K562 (cell line): ENCODE measurements around the gene RTN4. TPM values are rescaled to one million over a fixed set of nuclear protein-coding genes. Genes with fewer than 3 reads are reported as not detected.
A peak's percentile ranks its signal among the peaks of the same experiment; 100 is the strongest.

Source experiments
- BACH1 ChIP-seq: fragments of 200-800 bp; sonication (Bioruptor generic); IDR thresholded peaks from 2 replicates; pipeline ENCODE4 v1.6.1; 2016; ENCODE audit warnings: missing genetic modification characterization, missing compliant biosample characterization
- BCOR ChIP-seq: fragments of 450-650 bp; IDR thresholded peaks from 2 replicates; pipeline ENCODE4 v1.6.1; 2016
- CCNT2 ChIP-seq: IDR thresholded peaks from 2 replicates; pipeline ENCODE4 v1.6.1; 2011; ENCODE audit warnings: borderline replicate concordance, low read depth, mild to moderate bottlenecking, moderate library complexity, mixed read lengths, low read length; ENCODE audit not compliant: insufficient read length; ENCODE audit errors: extremely low read depth
- CREB1 ChIP-seq, 2 experiments: sonication (generic) in 1 of 2; formaldehyde crosslinking in 1 of 2; IDR thresholded peaks; 2 replicates each; pipeline versions ENCODE4 v1.6.1 to v1.8.0; 2012 to 2022; ENCODE audit warnings: inconsistent platforms in 1 of 2, mild to moderate bottlenecking in 1 of 2, missing genetic modification reagents in 1 of 2, moderate library complexity in 1 of 2
- HMG20B ChIP-seq: fragments of 250-450 bp; sonication (Bioruptor Pico); IDR thresholded peaks from 2 replicates; pipeline ENCODE4 v1.5.0; 2021; ENCODE audit warnings: mild to moderate bottlenecking
- L3MBTL2 ChIP-seq: fragments of 450-650 bp; IDR thresholded peaks from 2 replicates; pipeline ENCODE4 v1.6.1; 2016; ENCODE audit warnings: mild to moderate bottlenecking, moderate library complexity
- LARP7 ChIP-seq: fragments of 450-650 bp; IDR thresholded peaks from 2 replicates; pipeline ENCODE4 v1.6.1; 2016
- NFIC ChIP-seq: fragments of 450-650 bp; IDR thresholded peaks from 2 replicates; pipeline ENCODE4 v1.6.1; 2017; ENCODE audit warnings: mild to moderate bottlenecking, inconsistent platforms
- SIN3B ChIP-seq: fragments of 450-650 bp; IDR thresholded peaks from 2 replicates; pipeline ENCODE4 v1.6.1; 2017; ENCODE audit warnings: low read depth, mild to moderate bottlenecking, moderate library complexity
- SRSF3 ChIP-seq: fragments of 200-400 bp; formaldehyde crosslinking; IDR thresholded peaks from 2 replicates; pipeline ENCODE4 v1.6.1; 2016; ENCODE audit warnings: mild to moderate bottlenecking, low read length, moderate library complexity; ENCODE audit not compliant: insufficient read depth
- ZNF184 ChIP-seq: sonication (generic); formaldehyde crosslinking; IDR thresholded peaks from 2 replicates; pipeline ENCODE4 v1.5.0; 2020; ENCODE audit warnings: missing genetic modification reagents
- ZNF23 ChIP-seq: fragments of 250-450 bp; sonication (Bioruptor Pico); IDR thresholded peaks from 2 replicates; pipeline ENCODE4 v1.4.0; 2020; ENCODE audit warnings: mild to moderate bottlenecking
- polyA plus RNA-seq, 8 experiments: library from polyadenylated mRNA; depleted of rRNA in 4 of 8; stranded (reverse) in 5 of 8; unstranded in 3 of 8; fragments of >200 nt; fragmentation: Nextera tagmentation in 2 of 8; fragmentation: Illumina TruSeq in 1 of 8; extraction: Ambion mirVana in 2 of 8; extraction: Trizol in 1 of 8; gene quantifications; 2 replicates each; pipeline versions ENCODE4 v1.2.1 to v1.2.3, GENCODE V29; 2011 to 2014; ENCODE audit warnings: inconsistent platforms in 1 of 8, missing spikeins in 1 of 8
- total RNA-seq, 7 experiments: library from RNA; depleted of rRNA in 6 of 7; stranded (reverse); fragments of >200 nt in 6 of 7; fragmentation: Illumina TruSeq in 2 of 7; extraction: Trizol in 2 of 7; gene quantifications; 2 replicates each; pipeline versions ENCODE4 v1.2.1 to v1.2.3, GENCODE V29; 2011 to 2021; ENCODE audit warnings: low replicate concordance in 1 of 7
- TF ChIP-seq, protein P1 (sequence below): sonication (generic); formaldehyde crosslinking; IDR thresholded peaks from 2 replicates; pipeline ENCODE4 v1.8.0; 2023; ENCODE audit warnings: missing genetic modification reagents, mild to moderate bottlenecking, borderline replicate concordance
- TF ChIP-seq, protein P2 (sequence below), 2 experiments: fragments of 200-800 bp in 1 of 2; sonication (Bioruptor generic) in 1 of 2; sonication (generic) in 1 of 2; formaldehyde crosslinking in 1 of 2; IDR thresholded peaks in 1 of 2; conservative IDR thresholded peaks in 1 of 2; 2 replicates each; pipeline versions ENCODE4 v1.5.0 to v1.6.1; 2016 to 2020; ENCODE audit warnings: missing compliant biosample characterization in 1 of 2, missing genetic modification characterization in 1 of 2, missing genetic modification reagents in 1 of 2
- TF ChIP-seq, protein P3 (sequence below), 2 experiments: fragments of 150-350 bp in 1 of 2; IDR thresholded peaks; 2 replicates each; pipeline ENCODE4 v1.6.1; 2012 to 2016; ENCODE audit warnings: low read depth in 2 of 2, low read length in 2 of 2, mild to moderate bottlenecking in 1 of 2, moderate library complexity in 1 of 2

The RTN4 gene
- total and polyA plus RNA-seq, 9 of the 15 experiments (the other 6 are each of a cell fraction or from before 2014, with no cell fraction given), result 73.0 to 248 (median 116) TPM

DNA sequence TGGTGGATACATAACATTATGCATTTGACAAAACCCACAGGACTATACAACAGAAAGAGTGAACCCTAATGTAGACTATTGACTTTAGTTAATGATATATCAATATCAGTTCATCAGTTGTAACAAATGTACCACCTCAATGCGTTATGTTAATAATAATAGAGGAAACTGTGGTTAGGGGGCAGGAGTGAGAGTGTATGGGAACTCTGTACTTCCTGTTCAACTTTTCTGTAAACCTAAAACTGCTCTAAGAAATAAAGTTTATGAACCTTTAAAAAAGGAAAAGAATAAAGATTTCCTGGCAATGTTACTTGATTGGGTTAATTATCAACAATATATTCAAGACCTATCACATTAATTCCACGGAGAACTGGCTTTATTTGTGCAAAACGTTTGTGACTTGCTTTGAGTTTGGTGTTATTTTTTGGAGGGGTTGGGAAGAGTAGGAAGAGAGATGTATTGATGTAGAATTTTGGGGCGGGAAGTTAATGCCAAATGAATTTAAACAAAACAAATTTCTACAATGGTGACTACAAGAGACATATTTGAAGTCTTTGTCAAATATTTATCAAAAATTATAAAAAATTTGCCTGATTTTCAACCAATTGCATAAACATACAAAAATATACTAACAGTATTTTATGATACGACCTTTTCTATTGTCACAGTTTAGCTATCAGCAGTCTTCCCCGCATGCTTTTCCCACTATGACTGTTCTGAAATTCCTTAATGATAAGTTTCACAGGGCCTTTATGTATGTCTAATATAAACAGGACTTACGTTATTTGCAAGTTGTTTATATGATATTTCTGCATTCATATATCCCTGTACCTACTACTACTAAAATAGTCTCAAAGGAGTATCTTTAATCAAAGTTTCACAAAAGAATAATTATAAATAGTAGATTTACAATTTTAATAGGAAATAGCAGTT, 2.1 kb upstream of the RTN4 start (continued):
- TF ChIP-seq, protein P1, sequence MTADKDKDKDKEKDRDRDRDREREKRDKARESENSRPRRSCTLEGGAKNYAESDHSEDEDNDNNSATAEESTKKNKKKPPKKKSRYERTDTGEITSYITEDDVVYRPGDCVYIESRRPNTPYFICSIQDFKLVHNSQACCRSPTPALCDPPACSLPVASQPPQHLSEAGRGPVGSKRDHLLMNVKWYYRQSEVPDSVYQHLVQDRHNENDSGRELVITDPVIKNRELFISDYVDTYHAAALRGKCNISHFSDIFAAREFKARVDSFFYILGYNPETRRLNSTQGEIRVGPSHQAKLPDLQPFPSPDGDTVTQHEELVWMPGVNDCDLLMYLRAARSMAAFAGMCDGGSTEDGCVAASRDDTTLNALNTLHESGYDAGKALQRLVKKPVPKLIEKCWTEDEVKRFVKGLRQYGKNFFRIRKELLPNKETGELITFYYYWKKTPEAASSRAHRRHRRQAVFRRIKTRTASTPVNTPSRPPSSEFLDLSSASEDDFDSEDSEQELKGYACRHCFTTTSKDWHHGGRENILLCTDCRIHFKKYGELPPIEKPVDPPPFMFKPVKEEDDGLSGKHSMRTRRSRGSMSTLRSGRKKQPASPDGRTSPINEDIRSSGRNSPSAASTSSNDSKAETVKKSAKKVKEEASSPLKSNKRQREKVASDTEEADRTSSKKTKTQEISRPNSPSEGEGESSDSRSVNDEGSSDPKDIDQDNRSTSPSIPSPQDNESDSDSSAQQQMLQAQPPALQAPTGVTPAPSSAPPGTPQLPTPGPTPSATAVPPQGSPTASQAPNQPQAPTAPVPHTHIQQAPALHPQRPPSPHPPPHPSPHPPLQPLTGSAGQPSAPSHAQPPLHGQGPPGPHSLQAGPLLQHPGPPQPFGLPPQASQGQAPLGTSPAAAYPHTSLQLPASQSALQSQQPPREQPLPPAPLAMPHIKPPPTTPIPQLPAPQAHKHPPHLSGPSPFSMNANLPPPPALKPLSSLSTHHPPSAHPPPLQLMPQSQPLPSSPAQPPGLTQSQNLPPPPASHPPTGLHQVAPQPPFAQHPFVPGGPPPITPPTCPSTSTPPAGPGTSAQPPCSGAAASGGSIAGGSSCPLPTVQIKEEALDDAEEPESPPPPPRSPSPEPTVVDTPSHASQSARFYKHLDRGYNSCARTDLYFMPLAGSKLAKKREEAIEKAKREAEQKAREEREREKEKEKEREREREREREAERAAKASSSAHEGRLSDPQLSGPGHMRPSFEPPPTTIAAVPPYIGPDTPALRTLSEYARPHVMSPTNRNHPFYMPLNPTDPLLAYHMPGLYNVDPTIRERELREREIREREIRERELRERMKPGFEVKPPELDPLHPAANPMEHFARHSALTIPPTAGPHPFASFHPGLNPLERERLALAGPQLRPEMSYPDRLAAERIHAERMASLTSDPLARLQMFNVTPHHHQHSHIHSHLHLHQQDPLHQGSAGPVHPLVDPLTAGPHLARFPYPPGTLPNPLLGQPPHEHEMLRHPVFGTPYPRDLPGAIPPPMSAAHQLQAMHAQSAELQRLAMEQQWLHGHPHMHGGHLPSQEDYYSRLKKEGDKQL (CRISPR knock-in tag), result no peak
- no peak for TF ChIP-seq SRSF3
- TF ChIP-seq LARP7, result no peak
- no peak for TF ChIP-seq HMG20B (CRISPR knock-in tag)
- no peak for TF ChIP-seq L3MBTL2
- TF ChIP-seq NFIC, result no peak
- TF ChIP-seq BCOR, result no peak
- no peak for TF ChIP-seq CCNT2
- no peak for TF ChIP-seq SIN3B
- TF ChIP-seq, protein P2, sequence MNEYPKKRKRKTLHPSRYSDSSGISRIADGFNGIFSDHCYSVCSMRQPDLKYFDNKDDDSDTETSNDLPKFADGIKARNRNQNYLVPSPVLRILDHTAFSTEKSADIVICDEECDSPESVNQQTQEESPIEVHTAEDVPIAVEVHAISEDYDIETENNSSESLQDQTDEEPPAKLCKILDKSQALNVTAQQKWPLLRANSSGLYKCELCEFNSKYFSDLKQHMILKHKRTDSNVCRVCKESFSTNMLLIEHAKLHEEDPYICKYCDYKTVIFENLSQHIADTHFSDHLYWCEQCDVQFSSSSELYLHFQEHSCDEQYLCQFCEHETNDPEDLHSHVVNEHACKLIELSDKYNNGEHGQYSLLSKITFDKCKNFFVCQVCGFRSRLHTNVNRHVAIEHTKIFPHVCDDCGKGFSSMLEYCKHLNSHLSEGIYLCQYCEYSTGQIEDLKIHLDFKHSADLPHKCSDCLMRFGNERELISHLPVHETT (CRISPR knock-in tag; conservative IDR thresholded peaks at IDR 0.05 in 1 of 2, IDR thresholded peaks at IDR 0.05 in 1 of 2), result no peak
- 0 out of 2 replicates have a peak, but pooled peaks have one; percentile 10 for TF ChIP-seq BACH1 (tag)
- TF ChIP-seq CREB1 (IDR thresholded peaks at IDR 0.05), result no peak
- TF ChIP-seq CREB1 (CRISPR knock-in tag; IDR thresholded peaks at IDR 0.05), result no peak
- TF ChIP-seq, protein P3, sequence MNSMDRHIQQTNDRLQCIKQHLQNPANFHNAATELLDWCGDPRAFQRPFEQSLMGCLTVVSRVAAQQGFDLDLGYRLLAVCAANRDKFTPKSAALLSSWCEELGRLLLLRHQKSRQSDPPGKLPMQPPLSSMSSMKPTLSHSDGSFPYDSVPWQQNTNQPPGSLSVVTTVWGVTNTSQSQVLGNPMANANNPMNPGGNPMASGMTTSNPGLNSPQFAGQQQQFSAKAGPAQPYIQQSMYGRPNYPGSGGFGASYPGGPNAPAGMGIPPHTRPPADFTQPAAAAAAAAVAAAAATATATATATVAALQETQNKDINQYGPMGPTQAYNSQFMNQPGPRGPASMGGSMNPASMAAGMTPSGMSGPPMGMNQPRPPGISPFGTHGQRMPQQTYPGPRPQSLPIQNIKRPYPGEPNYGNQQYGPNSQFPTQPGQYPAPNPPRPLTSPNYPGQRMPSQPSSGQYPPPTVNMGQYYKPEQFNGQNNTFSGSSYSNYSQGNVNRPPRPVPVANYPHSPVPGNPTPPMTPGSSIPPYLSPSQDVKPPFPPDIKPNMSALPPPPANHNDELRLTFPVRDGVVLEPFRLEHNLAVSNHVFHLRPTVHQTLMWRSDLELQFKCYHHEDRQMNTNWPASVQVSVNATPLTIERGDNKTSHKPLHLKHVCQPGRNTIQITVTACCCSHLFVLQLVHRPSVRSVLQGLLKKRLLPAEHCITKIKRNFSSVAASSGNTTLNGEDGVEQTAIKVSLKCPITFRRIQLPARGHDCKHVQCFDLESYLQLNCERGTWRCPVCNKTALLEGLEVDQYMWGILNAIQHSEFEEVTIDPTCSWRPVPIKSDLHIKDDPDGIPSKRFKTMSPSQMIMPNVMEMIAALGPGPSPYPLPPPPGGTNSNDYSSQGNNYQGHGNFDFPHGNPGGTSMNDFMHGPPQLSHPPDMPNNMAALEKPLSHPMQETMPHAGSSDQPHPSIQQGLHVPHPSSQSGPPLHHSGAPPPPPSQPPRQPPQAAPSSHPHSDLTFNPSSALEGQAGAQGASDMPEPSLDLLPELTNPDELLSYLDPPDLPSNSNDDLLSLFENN (IDR thresholded peaks at IDR 0.05; ENCODE audit: low read depth in 2 of 2, low read length in 2 of 2), result no peak
- TF ChIP-seq ZNF184 (CRISPR knock-in tag), result no peak
- no peak for TF ChIP-seq ZNF23 (CRISPR knock-in tag)
